GM10266 (cell line): Measurements from ENCODE around the gene EEF1AKMT4.

ENCODE experiments used
- DNase-seq: peaks from one replicate; pipeline ENCODE4 v3.0.0; 2012; ENCODE audit errors: extremely low spot score
- CTCF ChIP-seq: IDR thresholded peaks from 2 replicates; pipeline ENCODE4 v1.5.1; 2012; ENCODE audit warnings: mild to moderate bottlenecking, low read depth; ENCODE audit not compliant: control insufficient read depth, insufficient read depth; ENCODE audit errors: missing control alignments

The EEF1AKMT4 gene

GRCh38 chr3:184236033-184236410 lies 13.4 kb upstream of the EEF1AKMT4 start:
- no peak for TF ChIP-seq CTCF
- DNase-seq: no peak

- no peak for TF ChIP-seq CTCF
- no peak for DNase-seq
Observed at GRCh38 chr3:184236636-184237035, 12.8 kb upstream of the EEF1AKMT4 start.

- DNase-seq: no peak
- no peak for TF ChIP-seq CTCF
Observed at GRCh38 chr3:184237211-184237610, 12.3 kb upstream of the EEF1AKMT4 start.

- TF ChIP-seq CTCF: no peak
- DNase-seq: no peak
Observed at GRCh38 chr3:184237807-184238206, 11.7 kb upstream of the EEF1AKMT4 start.

DNA sequence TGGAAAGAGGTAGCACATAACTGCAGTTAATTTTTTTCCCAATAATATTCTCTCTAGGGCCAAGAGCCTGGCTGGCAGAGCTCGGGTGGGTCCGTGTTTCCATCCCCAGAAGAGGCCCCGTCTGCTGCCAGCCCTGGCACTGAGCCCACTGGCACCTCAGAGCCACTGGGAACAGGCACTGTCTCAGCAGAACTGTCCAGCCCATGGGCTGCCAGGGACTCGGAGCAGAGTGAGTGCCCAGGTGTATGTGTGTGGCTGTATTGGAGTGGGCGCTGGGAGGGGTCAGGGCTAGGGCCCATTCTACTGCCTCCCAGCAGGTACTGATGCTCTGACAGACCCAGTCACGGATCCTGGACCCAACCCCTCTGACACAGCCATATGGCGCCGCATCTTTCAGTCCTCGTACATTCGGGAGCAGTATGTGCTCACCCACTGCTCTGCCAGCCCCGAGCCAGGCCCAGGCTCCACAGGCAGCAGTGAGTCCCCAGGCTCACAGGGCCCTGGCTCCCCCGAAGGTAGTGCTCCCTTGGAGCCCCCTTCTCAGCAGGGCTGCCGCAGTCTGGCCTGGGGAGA lies 11.1 kb upstream of the EEF1AKMT4 start:
- no peak for DNase-seq

GRCh38 chr3:184239221-184239620 lies 10.3 kb upstream of the EEF1AKMT4 start:
- TF ChIP-seq CTCF: no peak
- DNase-seq: no peak

More for the DNA sequence above, 11.1 kb upstream of the EEF1AKMT4 start:
- TF ChIP-seq CTCF: no peak

GRCh38 chr3:184239708-184240107 lies 9.8 kb upstream of the EEF1AKMT4 start:
- no peak for TF ChIP-seq CTCF
- DNase-seq: no peak
